Kidney tubule cell (primary cell): ENCODE results near the gene ZNF606.
A peak's percentile ranks its signal among the peaks of the same experiment; 100 is the strongest.

Experiments
- DNase-seq: peaks from one replicate; pipeline ENCODE4 v3.0.0-alpha.2; 2018; ENCODE audit warnings: low spot score

The ZNF606 gene

DNA sequence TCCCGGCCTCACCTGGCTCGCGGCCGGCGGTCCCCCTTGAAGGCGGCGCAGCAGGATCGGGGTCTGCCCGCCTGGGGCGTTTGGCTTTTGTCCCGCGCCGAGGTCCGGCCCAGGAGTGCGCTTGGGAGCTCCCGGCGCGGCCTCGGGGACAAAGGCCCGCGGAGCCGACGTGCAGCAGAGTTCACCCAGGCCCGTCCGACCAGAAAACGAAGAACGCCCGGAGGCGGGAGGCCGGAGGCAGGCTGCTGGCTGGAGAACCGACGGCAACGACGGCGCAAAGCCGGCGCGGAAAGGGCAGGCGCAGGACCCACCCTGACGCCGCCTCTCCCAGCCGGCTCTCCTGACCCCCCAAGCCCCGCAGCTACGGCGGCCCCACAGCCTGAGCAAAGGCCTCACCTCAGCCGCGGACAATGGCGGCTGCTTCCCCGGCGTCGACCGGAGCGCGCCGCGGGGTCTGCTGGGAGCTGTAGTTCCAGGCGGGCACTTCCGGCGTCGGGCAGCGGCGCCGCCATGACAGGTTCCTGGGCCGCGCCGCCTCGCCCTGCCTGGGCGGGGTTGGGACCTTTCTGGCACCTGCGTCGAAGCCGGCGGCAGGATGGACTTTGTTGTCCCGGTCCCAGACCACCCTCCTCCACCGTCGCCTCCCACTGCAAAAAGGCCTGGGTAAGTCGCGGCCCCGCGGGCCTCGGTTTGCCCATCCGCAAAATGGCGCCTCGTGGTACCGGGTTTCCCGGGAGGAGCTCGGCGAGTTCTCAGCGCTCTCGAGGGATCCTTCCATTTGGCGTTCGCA lies at the start of gene ZNF606:
Gene ZNF606, minus strand, starts transcription at position 437 of the 790 bp plus-strand sequence. CDS start 1,501 bp downstream, outside the sequence.
- peak; percentile 89 for DNase-seq

DNA sequence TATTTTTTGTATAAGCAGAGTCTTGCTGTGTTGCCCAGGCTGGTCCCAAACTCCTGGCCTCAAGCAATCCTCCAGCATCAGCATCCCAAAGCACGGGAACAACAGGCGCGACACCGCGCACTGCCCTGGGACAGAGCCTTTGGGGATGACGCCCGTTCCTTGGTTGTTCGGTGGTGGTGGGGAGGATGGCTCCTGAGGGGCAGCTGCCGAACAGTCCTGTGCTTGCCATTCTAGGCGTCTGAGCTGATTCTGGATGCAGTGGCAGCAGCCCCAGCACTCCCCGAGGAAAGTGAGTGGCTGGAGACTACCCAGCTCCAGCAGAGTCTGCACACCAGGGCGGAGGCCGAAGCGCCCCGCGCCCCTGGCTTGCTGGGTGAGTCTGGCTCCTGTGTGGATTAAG lies 49.6 kb upstream of the ZNF606 start:
- no peak for DNase-seq

DNA sequence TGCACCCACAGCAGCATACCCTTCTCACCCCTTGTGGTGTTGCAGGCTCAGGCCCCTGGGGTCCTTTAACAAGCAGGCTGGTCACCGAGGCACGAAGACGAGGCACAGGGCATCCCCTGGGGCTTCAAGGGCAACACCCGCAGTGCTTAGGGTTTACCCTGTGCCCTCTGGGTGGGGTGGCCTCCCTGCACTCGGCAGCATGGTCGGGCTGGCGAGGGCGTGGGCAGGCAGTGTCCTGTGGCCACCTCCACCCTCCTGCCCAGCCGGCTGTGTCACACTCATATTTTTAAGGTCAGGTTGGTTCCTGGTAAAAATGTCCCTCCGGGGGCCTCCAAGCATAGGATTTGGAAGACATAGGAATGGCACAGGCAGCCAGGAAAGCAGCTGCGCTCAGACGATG lies 45.1 kb upstream of the ZNF606 start:
- no peak for DNase-seq

DNA sequence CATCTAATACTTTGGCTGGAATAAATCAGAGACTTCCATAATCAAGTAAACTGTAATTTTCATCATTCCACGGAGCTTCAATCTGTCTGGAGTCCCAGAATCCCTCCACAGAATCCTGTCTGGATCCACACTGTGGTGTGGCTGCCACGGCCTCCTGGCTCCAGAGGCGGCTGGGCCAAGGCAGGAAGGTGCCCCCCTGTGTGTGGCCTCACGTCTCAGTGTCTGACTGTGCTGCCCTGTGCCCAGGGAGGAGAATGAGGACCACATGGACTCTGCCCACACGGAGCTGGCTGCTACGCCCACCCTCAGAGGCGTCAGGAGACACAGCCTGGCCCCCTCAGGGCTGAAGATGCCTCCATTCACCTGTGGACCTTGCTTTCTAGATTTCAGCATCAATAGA lies 44.2 kb upstream of the ZNF606 start:
- DNase-seq: no peak

DNA sequence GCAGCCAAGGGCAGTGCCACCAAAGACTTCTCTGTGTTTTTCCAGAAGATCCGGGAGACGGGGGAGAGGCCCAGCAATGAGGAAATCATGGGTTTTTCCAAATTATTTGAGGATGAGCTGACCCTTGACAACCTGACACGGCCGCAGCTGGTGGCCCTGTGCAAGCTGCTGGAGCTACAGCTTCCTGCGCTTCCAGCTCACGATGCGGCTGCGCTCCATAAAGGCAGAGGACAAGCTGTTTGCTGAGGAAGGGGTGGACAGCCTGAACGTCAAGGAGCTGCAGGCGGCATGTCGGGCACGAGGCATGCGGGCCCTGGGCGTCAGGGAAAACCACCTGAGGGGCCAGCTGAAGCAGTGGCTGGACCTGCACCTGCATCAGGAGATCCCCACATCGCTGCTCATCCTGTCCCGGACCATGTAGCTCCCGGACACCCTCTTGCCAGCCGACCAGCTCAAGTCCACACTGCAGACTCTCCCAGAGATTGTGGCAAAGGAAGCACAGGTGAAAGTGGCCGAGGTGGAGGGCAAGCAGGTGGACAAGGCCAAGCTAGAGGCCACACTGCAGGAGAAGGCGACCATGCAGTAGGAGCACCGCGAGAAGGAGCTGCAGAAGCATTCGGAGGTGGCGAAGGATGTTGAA lies 42.9 kb upstream of the ZNF606 start:
- DNase-seq: no peak

DNA sequence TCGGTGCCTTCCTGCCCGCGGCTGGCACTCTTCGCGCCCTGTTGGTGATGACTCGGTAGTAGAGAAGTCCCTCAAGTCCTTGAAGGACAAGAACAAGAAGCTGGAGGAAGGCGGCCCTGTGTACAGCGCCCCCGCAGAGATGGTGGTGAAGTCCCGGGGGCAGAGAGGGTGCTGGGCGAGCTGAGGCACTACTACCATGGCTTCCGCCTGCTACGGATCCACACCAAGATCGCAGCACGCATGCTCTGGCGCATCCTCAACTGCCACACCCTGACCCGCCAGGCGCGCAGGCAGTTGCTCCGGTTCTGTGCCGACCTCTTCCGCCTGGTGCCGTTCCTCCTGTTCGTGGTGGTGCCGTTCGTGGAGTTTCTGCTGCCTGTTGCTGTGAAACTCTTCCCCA lies 42.3 kb upstream of the ZNF606 start:
- no peak for DNase-seq

DNA sequence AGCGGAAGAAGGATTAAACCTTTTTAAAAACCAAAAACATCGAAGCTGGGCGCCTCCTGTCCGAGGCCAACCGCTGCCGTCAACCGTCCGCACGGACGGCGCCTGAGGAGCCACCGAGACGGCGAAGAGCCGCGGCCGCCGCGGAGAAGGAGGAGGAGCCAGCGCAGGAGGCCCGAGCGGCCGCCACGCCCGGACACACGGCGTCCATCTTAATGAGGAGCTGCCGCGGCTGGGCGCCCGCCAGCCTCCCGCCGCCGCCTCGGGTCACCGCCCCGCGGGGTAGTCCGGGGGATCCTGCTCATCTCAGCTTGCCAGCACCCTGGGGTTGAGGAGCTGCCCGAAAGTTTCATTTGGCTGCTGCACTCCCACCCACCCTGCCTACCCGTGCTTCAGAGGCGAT lies 41.8 kb upstream of the ZNF606 start:
- no peak for DNase-seq

DNA sequence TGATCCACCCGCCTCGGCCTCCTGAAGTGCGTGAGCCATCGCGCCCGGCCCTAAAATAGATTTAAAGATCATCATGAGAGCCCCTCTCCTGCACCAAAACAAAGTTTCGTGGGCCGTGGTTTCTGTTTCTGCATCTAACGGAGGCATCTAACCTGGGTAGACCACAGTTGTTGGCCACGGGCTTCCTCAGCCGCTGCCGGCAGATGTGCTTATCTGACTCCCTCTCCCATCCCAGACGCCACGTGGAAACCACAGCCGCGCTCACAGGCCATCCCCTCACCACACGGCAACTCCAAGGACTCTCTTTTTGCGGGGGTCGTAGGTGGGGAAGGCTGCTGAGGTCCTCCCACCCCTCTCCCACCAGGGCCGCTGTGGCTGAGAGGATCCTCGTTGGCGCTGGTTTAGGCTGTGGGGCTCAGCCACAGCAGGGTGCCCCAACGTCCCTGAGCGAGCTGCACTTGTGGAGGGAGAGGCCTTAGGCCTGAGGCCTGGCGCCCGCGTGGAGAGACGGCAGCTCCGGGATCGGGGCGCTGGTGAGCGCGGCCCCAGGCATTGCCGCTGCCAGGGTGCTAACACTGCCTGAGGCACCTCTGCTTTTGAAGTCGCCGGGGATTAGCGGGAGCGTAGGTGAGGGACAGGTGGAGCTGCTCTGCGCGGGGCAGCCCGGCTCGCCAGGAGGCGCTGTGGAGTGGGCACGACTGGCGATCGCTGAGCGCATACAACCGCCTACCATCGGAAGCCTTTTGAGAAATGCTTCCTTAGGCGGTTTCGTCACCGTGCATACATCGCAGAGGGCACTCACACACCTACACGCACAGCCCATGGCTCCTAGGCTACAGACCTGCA lies 40.1 kb upstream of the ZNF606 start:
- no peak for DNase-seq

DNA sequence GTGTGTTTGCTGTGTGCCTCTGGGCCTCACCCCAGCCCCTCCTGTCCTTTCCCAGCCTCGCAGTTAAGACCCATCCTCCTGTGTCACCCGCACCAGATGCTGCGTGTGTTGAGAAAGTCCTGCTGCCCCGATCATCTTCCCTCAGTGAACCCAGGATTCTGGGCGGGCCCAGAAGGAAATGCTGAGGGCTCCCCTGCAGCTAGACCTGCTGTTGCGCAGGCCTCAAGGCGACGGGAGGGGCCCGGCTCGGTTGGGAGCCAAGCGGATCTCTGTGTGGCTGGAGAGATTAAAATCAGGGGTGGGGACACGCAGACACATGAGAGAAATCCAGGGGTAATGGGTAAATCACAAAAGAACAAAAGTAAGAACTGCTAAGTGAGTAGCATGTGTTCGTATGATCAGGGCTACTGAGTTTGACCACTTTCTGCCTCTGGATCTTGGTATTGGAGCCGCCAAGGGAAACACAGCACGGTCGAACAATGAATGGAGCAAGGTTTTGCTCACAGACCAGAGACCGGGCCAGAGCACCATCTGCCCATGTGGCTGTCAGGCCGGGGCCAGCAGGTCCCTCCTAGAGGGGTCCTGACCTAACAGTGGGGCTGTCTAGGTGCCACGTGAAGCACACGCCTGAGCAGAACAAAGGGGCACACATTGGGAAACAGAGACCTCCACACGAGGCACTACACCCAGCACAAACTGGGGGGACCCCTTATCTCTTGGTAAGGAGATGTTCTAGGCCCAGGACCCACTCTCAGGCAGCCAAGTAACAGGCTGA lies 38.3 kb upstream of the ZNF606 start:
- no peak for DNase-seq

DNA sequence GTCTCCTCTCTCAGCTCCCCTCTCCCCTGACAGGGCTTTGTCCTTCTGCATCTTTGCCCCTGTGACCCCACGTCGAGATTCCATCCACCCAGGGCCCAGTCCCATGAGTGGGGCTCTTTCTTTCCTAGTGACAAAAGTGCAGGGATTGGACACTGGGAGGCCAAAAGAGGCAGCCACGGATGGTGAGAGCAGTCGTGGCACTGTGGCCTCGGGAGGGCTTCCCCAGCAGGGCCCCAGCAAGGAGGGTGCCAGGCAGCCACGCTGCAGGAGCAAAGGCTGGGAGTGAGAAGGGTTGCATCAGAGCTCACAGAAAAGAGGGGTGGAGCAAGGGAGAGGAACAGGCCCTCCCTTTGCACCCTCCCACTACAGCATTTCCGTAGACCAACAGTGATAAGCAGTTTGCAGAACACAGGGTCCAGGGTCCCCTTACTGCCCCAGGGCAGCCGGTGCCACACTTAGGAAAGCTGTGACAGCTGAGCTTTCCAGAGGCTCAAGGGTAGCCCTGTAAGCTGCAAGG lies 36.1 kb upstream of the ZNF606 start:
- DNase-seq: no peak

DNA sequence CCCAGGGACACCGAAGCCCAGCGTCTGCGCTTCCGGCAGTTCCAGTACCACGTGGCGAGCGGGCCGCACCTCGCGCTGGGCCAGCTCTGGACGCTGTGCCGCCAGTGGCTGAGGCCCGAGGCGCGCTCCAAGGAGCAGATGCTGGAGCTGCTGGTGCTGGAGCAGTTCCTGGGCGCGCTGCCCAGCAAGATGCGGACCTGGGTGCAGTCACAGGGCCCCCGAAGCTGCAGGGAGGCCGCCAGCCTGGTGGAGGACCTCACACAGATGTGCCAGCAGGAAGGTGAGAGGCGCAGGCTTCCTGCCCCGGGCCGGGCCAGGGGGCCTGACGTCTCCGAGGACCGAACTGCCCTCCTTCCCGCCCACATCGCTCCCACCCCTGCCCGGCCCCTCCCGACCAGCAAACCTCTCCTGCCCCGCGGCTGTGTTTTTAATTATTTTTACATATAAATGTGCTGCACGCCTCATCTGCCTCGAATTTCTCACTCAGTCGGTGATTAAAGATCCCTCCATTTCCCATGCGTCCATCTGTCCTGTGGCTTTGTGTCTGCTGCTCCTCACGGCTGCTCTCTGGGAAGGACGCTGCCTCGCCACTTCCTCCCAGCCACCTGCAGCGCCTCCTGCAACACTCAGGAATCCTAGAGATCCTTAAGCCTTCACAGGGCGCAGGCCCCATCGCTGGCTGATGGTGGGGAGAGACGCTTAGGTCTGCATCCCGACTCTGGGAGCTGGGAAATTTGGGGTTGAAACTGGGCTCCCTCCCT lies 35.5 kb upstream of the ZNF606 start:
- no peak for DNase-seq

DNA sequence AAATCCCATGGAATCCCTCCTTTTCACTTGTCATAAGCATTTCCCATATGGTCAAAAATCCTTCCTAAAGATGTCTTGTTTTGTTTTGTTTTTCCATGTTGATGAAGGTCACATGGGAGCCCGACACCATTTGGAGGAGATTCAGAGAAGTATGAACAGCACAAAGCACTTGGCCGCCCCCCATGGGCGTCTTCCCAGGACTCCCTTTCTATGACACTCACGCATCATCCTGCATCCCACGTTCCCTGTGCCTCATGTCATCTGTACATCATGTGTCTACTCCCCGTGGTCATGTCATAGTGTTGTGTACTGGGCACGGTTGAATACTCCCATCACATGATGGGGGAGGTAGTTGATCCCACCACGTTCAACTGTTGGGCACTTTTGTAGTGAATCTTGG lies 33.2 kb upstream of the ZNF606 start:
- DNase-seq: no peak

DNA sequence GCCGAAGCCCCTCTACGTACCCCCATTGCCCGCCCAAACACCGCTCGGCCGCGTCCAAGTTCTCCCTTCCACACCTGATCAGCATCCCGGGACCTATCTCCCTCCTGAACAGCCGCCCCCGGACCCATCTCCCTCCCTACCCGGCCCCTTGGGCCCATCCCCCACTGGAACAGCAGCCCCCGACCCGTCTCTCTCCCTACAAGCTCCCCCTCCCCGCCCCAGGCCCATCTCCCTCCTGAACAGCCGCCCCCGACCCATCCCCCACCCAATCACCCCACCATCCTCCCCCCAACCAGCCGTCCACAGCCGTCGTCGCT lies 31.8 kb upstream of the ZNF606 start:
- no peak for DNase-seq

DNA sequence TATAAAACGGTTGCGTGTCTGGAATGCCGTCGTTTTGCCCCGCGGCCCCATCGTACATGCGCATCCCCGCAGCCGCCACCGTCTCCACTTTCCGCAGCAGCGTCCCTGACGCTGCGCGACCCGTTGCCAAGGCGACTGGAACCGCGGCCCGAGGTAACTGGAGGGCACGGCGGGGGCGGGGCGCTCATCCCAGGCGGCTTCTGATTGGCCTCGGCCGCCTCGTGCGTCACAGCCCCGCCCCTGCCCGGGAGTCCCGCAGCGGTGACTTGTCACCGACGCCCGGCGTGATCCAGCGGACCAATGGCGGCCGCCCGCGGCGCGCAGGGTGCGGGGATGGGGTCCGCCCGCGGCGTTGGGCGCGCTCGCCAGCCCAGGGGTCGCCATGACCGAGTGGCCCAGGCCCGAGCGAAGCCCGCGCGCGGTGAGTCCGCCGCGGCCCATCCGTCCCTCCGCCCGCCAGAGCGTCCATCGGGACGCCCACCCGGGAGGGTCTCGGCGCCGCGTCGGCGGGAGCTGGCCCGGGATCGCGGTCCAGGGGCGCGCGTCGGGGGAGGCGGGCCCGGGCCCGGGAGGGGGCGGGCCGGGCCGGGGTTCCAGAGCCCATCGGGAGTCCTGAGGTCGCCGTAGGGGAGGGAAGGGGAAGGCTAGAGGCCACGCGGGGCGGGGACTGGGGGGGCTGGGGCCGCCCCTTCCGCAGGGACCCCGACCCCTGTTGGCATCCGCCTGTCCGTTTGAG lies 31.3 kb upstream of the ZNF606 start, which contains the start of gene ZSCAN1:
Gene ZSCAN1, plus strand, starts transcription at position 285 of the 736 bp plus-strand sequence. CDS start 3,812 bp downstream, outside the sequence.
- peak; percentile 84 for DNase-seq

DNA sequence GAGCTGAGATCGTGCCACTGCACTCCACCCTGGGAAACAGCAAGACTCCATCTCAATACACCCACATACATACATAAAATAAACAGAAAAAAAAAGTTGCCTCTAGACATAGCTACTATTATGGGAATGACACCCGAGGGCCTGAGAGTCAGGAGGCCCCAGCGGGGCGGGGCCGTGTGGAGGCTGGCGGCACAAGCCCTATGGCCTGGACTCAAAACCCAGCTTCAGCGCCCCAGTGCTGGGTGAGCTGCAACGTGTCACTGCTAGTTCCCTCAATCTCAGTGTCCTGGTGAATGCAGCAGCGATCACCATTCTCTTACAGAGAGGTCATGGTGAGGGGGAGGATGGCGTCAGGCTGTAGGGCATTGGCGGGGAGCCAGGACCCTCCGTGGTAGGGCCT lies 22.0 kb upstream of the ZNF606 start:
- no peak for DNase-seq

DNA sequence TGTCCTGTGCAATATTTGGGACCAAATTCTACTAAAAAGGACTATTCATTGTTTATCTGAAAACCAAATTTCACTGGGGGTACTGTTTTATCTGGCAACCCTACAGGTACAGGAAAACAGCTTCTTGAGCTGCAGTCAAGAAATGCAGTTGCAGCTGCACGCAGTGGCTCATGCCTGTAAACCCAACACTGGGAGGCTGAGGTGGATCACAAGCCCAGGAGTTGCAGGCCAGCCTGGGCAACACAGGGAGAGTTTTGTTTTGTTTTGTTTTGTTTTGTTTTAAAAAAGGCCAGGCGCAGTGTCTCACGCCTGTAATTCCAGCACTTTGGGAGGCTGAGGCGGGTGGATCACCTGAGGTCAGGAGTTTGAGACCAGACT lies 19.7 kb upstream of the ZNF606 start:
- DNase-seq: no peak

DNA sequence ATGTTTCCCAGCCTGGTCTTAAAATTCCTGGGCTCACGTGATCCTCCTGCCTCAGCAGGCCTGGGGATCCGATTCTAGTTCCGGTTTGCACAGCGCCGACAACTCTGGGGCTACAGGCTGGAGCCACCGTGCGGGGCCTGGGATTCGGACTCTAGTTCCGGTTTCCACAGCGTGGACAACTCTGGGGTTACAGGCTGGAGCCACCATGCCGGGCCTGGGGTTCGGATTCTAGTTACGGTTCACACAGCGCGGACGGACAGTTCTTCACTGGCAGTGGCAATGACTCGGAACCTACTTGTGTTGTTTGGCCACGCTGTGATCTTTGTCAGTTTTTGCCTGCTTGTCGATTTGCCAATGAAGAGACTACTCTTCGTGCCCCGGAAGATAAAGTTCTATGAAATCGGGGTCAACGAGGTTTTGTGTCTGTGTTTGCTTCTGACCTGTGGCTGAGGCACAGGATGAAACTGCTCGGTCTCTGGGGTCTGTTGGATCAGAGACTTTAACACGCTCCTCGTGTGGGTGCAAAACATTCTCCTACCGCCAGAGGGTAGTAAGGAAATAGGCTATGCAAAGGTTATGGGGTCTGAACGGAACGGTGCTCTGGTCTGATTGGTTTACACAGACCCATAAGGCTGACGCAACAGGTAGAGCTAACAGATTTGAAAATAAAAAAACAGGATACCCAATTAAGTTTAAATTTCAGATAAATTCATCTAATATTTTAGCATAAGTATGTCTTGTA lies 19.1 kb upstream of the ZNF606 start:
- DNase-seq: peak; percentile 35

DNA sequence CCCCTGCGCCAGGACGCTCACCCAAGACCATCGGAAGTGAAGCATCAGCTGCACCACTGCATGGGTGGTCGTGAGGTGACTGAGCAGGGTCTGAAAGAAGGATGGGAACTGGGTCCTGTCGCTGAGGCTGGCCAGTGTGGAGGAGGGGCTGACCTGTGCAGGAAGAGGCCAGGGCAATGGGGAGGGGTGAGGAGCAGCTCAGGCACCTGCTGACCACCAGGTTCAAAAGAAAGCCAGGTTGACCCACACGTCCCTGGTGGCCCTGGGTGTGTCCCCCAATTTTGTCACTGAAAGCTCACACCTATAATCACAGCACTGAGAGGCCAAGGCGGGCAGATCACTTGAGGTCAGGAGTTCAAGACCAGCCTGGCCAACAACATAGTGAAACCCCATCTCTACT lies 17.5 kb upstream of the ZNF606 start:
- DNase-seq: no peak

DNA sequence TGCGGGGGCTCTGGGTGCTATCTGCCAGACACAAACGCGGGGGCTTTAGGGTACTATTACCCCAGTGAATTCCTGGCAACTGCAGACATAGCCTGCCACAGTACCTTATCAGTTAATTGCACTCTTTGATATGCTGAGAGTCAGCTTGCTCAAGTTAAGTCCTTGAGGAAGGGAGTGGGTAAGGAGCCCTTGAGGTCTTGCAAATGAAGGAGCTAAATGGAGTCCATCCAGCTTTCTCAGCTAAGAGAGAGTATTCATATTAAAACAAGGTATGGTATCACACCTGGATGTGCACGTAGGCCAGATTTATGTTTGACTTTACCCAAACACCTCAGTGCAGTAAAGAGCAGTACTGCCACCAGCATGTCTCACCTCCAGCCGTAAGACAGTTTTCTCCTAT lies 11.5 kb upstream of the ZNF606 start:
- DNase-seq: no peak

DNA sequence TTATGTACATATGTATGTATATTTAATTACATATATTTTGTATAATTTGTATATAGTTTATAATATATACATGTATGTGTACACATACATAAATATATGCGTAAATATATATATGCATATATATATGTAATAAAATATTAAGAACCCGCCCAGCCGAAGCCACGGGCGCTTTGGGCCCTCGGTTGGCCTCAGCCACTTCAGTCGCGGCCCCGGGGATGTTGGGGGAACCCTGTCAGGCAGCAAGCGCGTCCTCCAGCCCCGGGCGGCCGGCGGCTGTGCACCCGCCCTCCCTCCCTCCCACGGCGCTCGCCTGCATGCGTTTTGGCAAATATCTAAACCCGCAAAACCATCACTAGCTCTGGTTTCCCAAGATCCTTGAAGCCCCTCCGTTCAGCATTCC lies 7.9 kb upstream of the ZNF606 start:
- no peak for DNase-seq
